GM12878 (cell line): ENCODE data around the gene TTC23. TPM values are rescaled to one million over a fixed set of nuclear protein-coding genes. Genes with fewer than 3 reads are reported as not detected.

Source experiments
- BMI1 ChIP-seq: fragments of 450-650 bp; IDR thresholded peaks from 2 replicates; pipeline ENCODE4 v1.6.1; 2016; ENCODE audit warnings: mild to moderate bottlenecking, moderate library complexity, borderline replicate concordance
- CUX1 ChIP-seq: IDR thresholded peaks from 2 replicates; pipeline ENCODE4 v1.6.1; 2012; ENCODE audit warnings: improper control_type of control experiment, low read depth, low read length; ENCODE audit not compliant: insufficient replicate concordance
- JUNB ChIP-seq: IDR thresholded peaks from 2 replicates; pipeline ENCODE4 v1.6.1; 2016; ENCODE audit warnings: antibody characterized with exemption, mild to moderate bottlenecking
- MLLT1 ChIP-seq: fragments of 450-650 bp; IDR thresholded peaks from 2 replicates; pipeline ENCODE4 v1.6.1; 2016; ENCODE audit warnings: mild to moderate bottlenecking
- NFXL1 ChIP-seq: fragments of 450-650 bp; IDR thresholded peaks from 2 replicates; pipeline ENCODE4 v1.6.1; 2017; ENCODE audit warnings: antibody characterized with exemption, mild to moderate bottlenecking, borderline replicate concordance
- NFYB ChIP-seq: IDR thresholded peaks from 2 replicates; pipeline ENCODE4 v1.6.1; 2011; ENCODE audit warnings: low read depth, mild to moderate bottlenecking, low read length, improper control_type of control experiment, moderate library complexity; ENCODE audit not compliant: insufficient read depth
- TBL1XR1 ChIP-seq: IDR thresholded peaks from 2 replicates; pipeline ENCODE4 v1.6.1; 2012; ENCODE audit warnings: low read depth, low read length, improper control_type of control experiment
- TCF12 ChIP-seq: IDR thresholded peaks from 2 replicates; pipeline ENCODE4 v1.6.1; 2011; ENCODE audit warnings: low read depth, mild to moderate bottlenecking, low read length
- TCF3 ChIP-seq: IDR thresholded peaks from 2 replicates; pipeline ENCODE4 v1.6.1; 2012; ENCODE audit warnings: low read depth, mild to moderate bottlenecking, low read length, borderline replicate concordance; ENCODE audit not compliant: insufficient read depth
- ZNF24 ChIP-seq: fragments of 450-650 bp; IDR thresholded peaks from 2 replicates; pipeline ENCODE4 v1.6.1; 2017; ENCODE audit warnings: antibody characterized with exemption, mild to moderate bottlenecking
- polyA plus RNA-seq, 11 experiments: library from polyadenylated mRNA; depleted of rRNA in 4 of 11; unstranded in 6 of 11; stranded (reverse) in 5 of 11; fragments of >200 nt; fragmentation: Nextera tagmentation in 4 of 11; fragmentation: Illumina TruSeq in 1 of 11; extraction: Ambion mirVana in 4 of 11; extraction: Trizol in 1 of 11; gene quantifications; 1 replicate in 1 of 11; 2 replicates in 10 of 11; pipeline versions ENCODE4 v1.2.1 to v1.2.3, GENCODE V29; 2011 to 2016; ENCODE audit warnings: inconsistent platforms in 2 of 11, missing spikeins in 2 of 11, low read depth in 1 of 11
- total RNA-seq, 4 experiments: library from RNA; depleted of rRNA in 3 of 4; stranded (reverse); fragments of >200 nt in 3 of 4; fragmentation: Illumina TruSeq in 1 of 4; extraction: Trizol in 1 of 4; gene quantifications; 2 replicates each; pipeline versions ENCODE4 v1.2.1 to v1.2.3, GENCODE V29; 2013 to 2021

TTC23 gene
- total and polyA plus RNA-seq, 10 of the 15 experiments (the other 5 are each of a cell fraction or from before 2014, with no cell fraction given), result 1.2 to 9.0 (median 6.5) TPM

GRCh38 chr15:99149366-99149765 is 100.0 kb downstream of the TTC23 start (continued):
- TF ChIP-seq CUX1, result no peak
- TF ChIP-seq JUNB, result no peak
- no peak for TF ChIP-seq ZNF24
- TF ChIP-seq BMI1, result no peak
- no peak for TF ChIP-seq NFYB
- TF ChIP-seq NFXL1, result no peak
- TF ChIP-seq TBL1XR1, result no peak
- TF ChIP-seq MLLT1, result no peak
- no peak for TF ChIP-seq TCF3
- no peak for TF ChIP-seq TCF12
